Endothelial cell of umbilical vein (primary cell): ENCODE data around the gene PROCA1. TPM values are rescaled to one million over a fixed set of nuclear protein-coding genes. Genes with fewer than 3 reads are reported as not detected.

Experiments
- BruUV-seq: library from RNA; stranded (reverse); fragments of 400-500 nt; replicated peaks from 2 replicates; lab custom pipeline; 2021; lab: Mats Ljungman, UMichigan
- CTCF ChIA-PET: fragments of 300-600, 350-600 bp; sonication (Branson Sonifier 250); formaldehyde crosslinking; loops from one replicate; lab custom pipeline; 2021; ENCODE audit warnings: antibody characterized with exemption, inconsistent platforms; lab: Charles Lee
- POLR2A ChIA-PET: fragments of 300-600, 350-600 bp; sonication (Branson Sonifier 250); formaldehyde crosslinking; loops from one replicate; lab custom pipeline; 2021; ENCODE audit warnings: antibody characterized with exemption, inconsistent platforms; lab: Charles Lee
- DNase-seq: peaks from one replicate; pipeline ENCODE4 v3.0.0-alpha.2; 2011; ENCODE audit warnings: low read depth, low spot score
- FAIRE-seq: peaks from 2 replicates; lab custom pipeline; 2011; peaks lifted over from hg19 to GRCh38; lab: Jason Lieb, UNC
- H2AFZ ChIP-seq: 2 replicates; pipeline ENCODE4 v1.6.0; 2012; ENCODE audit warnings: low read depth, low read length, control low read depth, inconsistent platforms
- H3K27ac ChIP-seq: 2 replicates; pipeline ENCODE4 v1.5.1; 2011; ENCODE audit warnings: low read depth, mild to moderate bottlenecking, control low read depth, low read length, moderate library complexity; ENCODE audit not compliant: insufficient read depth
- H3K27me3 ChIP-seq, 2 experiments: 2 replicates each; pipeline versions ENCODE4 v1.6.0 to v1.6.1; 2011; ENCODE audit warnings: low read length in 2 of 2, mixed read lengths in 1 of 2; ENCODE audit not compliant: control insufficient read depth in 2 of 2, insufficient read depth in 2 of 2
- H3K36me3 ChIP-seq, 2 experiments: 2 replicates in 1 of 2; 3 replicates in 1 of 2; pipeline ENCODE4 v1.5.1; 2011; ENCODE audit warnings: low read length in 2 of 2, mild to moderate bottlenecking in 1 of 2, moderate library complexity in 1 of 2; ENCODE audit not compliant: control insufficient read depth in 2 of 2, insufficient read depth in 2 of 2; ENCODE audit errors: extremely low read depth in 1 of 2
- H3K4me1 ChIP-seq: 3 replicates; pipeline ENCODE4 v1.5.1; 2011; ENCODE audit warnings: mild to moderate bottlenecking, low read length; ENCODE audit not compliant: control insufficient read depth, insufficient read depth; ENCODE audit errors: extremely low read depth
- H3K4me2 ChIP-seq: 2 replicates; pipeline ENCODE4 v1.6.1; 2011; ENCODE audit warnings: low read length, control low read depth, mixed read lengths; ENCODE audit not compliant: insufficient read depth
- H3K4me3 ChIP-seq, 3 experiments: fragments of 200-600 bp in 1 of 3; sonication (generic), shearing (Covaris generic) in 1 of 3; replicated peaks in 1 of 3; 2 replicates each; pipeline ENCODE4 v1.5.1; 2011 to 2016; ENCODE audit warnings: control low read depth in 3 of 3, low read length in 3 of 3, mild to moderate bottlenecking in 2 of 3, inconsistent platforms in 1 of 3, low read depth in 1 of 3, moderate library complexity in 1 of 3; ENCODE audit not compliant: insufficient read depth in 1 of 3
- H3K79me2 ChIP-seq: 2 replicates; pipeline ENCODE4 v1.6.0; 2012; ENCODE audit warnings: low read length, inconsistent platforms; ENCODE audit not compliant: control insufficient read depth, insufficient read depth
- H3K9ac ChIP-seq: replicated peaks from 2 replicates; pipeline ENCODE3; 2011; ENCODE audit warnings: low read length, control low read depth; ENCODE audit not compliant: insufficient read depth; ENCODE audit errors: extremely low read depth
- H3K9me1 ChIP-seq: replicated peaks from 3 replicates; pipeline ENCODE4 v1.6.0; 2011; ENCODE audit warnings: mild to moderate bottlenecking, low read length; ENCODE audit not compliant: control insufficient read depth, insufficient read depth; ENCODE audit errors: extremely low read depth
- H3K9me3 ChIP-seq: replicated peaks from 2 replicates; pipeline ENCODE4 v1.5.1; 2012; ENCODE audit warnings: low read length, inconsistent platforms; ENCODE audit not compliant: control insufficient read depth, insufficient read depth
- H4K20me1 ChIP-seq: replicated peaks from 2 replicates; pipeline ENCODE3; 2011; ENCODE audit warnings: mild to moderate bottlenecking, low read length; ENCODE audit not compliant: control insufficient read depth, insufficient read depth; ENCODE audit errors: extremely low read depth
- EZH2 ChIP-seq: IDR thresholded peaks from 2 replicates; pipeline ENCODE4 v1.6.1; 2012; ENCODE audit warnings: borderline replicate concordance, low read depth, mild to moderate bottlenecking, moderate library complexity, low read length, inconsistent platforms; ENCODE audit not compliant: severe bottlenecking
- FOS ChIP-seq: IDR thresholded peaks from 2 replicates; pipeline ENCODE4 v1.6.1; 2011; ENCODE audit warnings: mild to moderate bottlenecking, low read length, moderate library complexity, borderline replicate concordance; ENCODE audit not compliant: insufficient read depth
- GATA2 ChIP-seq: IDR thresholded peaks from 2 replicates; pipeline ENCODE4 v1.7.0; 2011; ENCODE audit warnings: low read depth, mild to moderate bottlenecking, moderate library complexity, mixed read lengths, low read length; ENCODE audit not compliant: insufficient read length, insufficient read depth
- JUN ChIP-seq: IDR thresholded peaks from 2 replicates; pipeline ENCODE4 v1.6.1; 2011; ENCODE audit warnings: borderline replicate concordance, low read depth; ENCODE audit not compliant: insufficient read length, insufficient read depth
- MAX ChIP-seq: IDR thresholded peaks from 2 replicates; pipeline ENCODE4 v1.6.1; 2011; ENCODE audit not compliant: insufficient read depth, insufficient read length
- MYC ChIP-seq: IDR thresholded peaks from one replicate; pipeline ENCODE4 v1.6.1; 2011; ENCODE audit warnings: mild to moderate bottlenecking, low read depth, low read length
- POLR2A ChIP-seq: IDR thresholded peaks from 2 replicates; pipeline ENCODE4 v1.6.1; 2012; ENCODE audit warnings: low read depth, mild to moderate bottlenecking, control low read depth, low read length
- POLR2AphosphoS5 ChIP-seq: IDR thresholded peaks from 2 replicates; pipeline ENCODE4 v1.6.1; 2012; ENCODE audit warnings: low read depth, mild to moderate bottlenecking, control low read depth, low read length, moderate library complexity; ENCODE audit not compliant: insufficient read depth
- dilution Hi-C: fragments of 300-500 bp; cut with MboI; formaldehyde crosslinking; loops from one replicate; pipeline ENCODE4 v1.15.0; 2019; ENCODE audit warnings: low sequenced_read_pairs; ENCODE audit not compliant: extremely low pct_ligation_motif_present
- intact Hi-C: fragments of 100-400 bp; cut with micrococcal nuclease; formaldehyde crosslinking; loops from one replicate; pipeline ENCODE4 v1.10.0; 2022
- polyA plus RNA-seq, 4 experiments: library from polyadenylated mRNA; depleted of rRNA in 3 of 4; stranded (reverse) in 3 of 4; unstranded in 1 of 4; fragments of >200 nt; gene quantifications; 2 replicates each; pipeline versions ENCODE4 v1.2.1 to v1.2.3, GENCODE V29; 2011 to 2012; ENCODE audit warnings: missing spikeins in 1 of 4
- total RNA-seq: library from RNA; stranded (reverse); gene quantifications from 2 replicates; pipeline ENCODE4 v1.2.3, GENCODE V29; 2021
- TF ChIP-seq, protein P1 (sequence below), 2 donors: IDR thresholded peaks; 1 replicate in 1 of 2; 2 replicates in 1 of 2; pipeline ENCODE4 v1.5.1; 2011; ENCODE audit warnings: low read length in 2 of 2, mild to moderate bottlenecking in 2 of 2, moderate library complexity in 2 of 2, control low read depth in 1 of 2, inconsistent platforms in 1 of 2, low read depth in 1 of 2; ENCODE audit not compliant: insufficient read depth in 1 of 2; ENCODE audit errors: extremely low read depth in 1 of 2

PROCA1 gene
- total and polyA plus RNA-seq, 2 donors (not counting 3 experiments of a cell fraction or from before 2014, with no cell fraction given): 2.0 to 2.1 TPM

DNA sequence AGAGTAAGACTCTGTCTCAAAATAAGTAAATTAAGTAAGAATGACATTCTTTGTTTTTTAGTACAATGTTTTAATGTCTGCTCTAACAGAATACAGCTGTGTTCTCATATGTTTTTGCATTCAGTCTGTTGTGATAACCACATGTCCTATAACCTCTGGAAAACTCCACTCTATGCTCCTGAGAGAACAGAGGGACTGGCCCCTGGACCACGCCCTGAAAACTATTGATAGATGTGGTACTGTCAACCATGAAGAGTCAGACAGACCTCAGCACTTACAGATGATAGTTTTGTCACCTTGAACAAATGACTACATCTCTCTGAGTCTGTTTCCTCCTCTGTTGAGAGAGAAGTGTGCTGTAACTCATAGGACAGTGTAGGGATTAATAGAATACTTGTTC lies 41.8 kb downstream of the PROCA1 start:
- dilution Hi-C loops (no loop called here), intact Hi-C loops (no loop called here)
- ChIA-PET POLR2A (no interaction called here), CTCF (no interaction called here)
- no peak overlapping the region for H3K27ac ChIP-seq
- peaks cover 21 to 29% of the 10 kb centered on the region in 2 experiments for H3K36me3 ChIP-seq
- no TSS peak for BruUV-seq
- FAIRE-seq: no peak
- no peaks in the 10 kb centered on the region for H3K27me3 ChIP-seq
- H3K4me3 ChIP-seq: no peak overlapping the region
- no peak overlapping the region for H2AFZ ChIP-seq
- TF ChIP-seq MAX (no peak), JUN (no peak), EZH2 (no peak), POLR2AphosphoS5 (no peak), POLR2A (no peak), MYC (no peak), GATA2 (no peak), FOS (no peak)
- TF ChIP-seq, protein P1, sequence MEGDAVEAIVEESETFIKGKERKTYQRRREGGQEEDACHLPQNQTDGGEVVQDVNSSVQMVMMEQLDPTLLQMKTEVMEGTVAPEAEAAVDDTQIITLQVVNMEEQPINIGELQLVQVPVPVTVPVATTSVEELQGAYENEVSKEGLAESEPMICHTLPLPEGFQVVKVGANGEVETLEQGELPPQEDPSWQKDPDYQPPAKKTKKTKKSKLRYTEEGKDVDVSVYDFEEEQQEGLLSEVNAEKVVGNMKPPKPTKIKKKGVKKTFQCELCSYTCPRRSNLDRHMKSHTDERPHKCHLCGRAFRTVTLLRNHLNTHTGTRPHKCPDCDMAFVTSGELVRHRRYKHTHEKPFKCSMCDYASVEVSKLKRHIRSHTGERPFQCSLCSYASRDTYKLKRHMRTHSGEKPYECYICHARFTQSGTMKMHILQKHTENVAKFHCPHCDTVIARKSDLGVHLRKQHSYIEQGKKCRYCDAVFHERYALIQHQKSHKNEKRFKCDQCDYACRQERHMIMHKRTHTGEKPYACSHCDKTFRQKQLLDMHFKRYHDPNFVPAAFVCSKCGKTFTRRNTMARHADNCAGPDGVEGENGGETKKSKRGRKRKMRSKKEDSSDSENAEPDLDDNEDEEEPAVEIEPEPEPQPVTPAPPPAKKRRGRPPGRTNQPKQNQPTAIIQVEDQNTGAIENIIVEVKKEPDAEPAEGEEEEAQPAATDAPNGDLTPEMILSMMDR (IDR thresholded peaks at IDR 0.05; ENCODE audit: extremely low read depth in 1 of 2, insufficient read depth in 1 of 2, low read depth in 1 of 2, low read length in 2 of 2): no peak
- no peaks in the 10 kb centered on the region for H3K9me3 ChIP-seq
- H3K4me1 ChIP-seq: no peaks in the 10 kb centered on the region
- no peaks in the 10 kb centered on the region for H4K20me1 ChIP-seq
- no peak for DNase-seq
- H3K9ac ChIP-seq: no peak overlapping the region
- H3K79me2 ChIP-seq: peaks cover 33% of the 10 kb centered on the region
- no peak overlapping the region for H3K4me2 ChIP-seq
- no peaks in the 10 kb centered on the region for H3K9me1 ChIP-seq
